Measurements from ENCODE around the gene DAGLA. TPM values are rescaled to one million over a fixed set of nuclear protein-coding genes. Genes with fewer than 3 reads are reported as not detected.

The DAGLA gene
- total RNA-seq, 1 experiment from 2014 or later = 3.1 TPM

DNA sequence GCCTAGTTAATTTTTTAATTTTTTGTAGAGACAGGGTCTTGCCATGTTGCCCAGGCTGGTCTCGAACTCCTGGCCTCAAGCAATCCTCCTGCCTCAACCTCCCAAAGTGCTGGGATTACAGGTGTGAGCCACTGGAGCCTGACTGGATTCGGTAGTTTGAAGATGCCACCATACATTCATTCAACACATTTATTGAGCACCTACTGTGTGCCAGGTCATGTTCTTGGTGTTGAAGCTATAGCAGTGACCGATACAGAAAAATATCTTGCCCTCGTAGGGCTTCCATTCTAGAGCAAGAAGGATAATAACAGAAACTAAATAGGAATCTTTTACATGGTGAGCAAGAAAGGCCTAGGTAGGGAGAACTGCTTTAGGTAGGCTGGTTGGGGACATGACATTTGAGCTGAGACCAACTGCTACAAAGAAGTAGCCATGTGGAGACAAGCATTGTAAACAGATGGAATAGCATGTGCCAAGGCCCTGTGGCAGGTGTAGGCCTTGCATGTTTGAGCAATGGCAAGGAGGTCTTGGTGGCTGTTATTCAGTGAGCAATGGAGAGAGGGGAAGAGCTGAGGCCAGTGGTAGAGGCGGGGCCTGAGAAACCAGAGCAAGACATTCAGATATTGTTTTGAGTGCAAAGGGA is 70.6 kb downstream of the DAGLA start:
- Mint-ChIP-seq H3K4me1 (peaks cover 15% of the 10 kb centered on the region), H3K36me3 (no peaks in the 10 kb centered on the region), H3K27ac (no peak overlapping the region), H3K4me3 (no peak overlapping the region; the same call in 1 of the 2 replicates), H3K27me3 (ENCODE audit: low read depth) (peaks cover 37% of the 10 kb centered on the region), H3K9me3 (no peaks in the 10 kb centered on the region)
- TF ChIP-seq SOX15 (CRISPR knock-in tag; IDR thresholded peaks at IDR 0.05) = no peak
- no peak for TF ChIP-seq E2F4 (CRISPR knock-in tag; IDR thresholded peaks at IDR 0.05; ENCODE audit: borderline replicate concordance, low read depth)
- TF ChIP-seq, protein P1, sequence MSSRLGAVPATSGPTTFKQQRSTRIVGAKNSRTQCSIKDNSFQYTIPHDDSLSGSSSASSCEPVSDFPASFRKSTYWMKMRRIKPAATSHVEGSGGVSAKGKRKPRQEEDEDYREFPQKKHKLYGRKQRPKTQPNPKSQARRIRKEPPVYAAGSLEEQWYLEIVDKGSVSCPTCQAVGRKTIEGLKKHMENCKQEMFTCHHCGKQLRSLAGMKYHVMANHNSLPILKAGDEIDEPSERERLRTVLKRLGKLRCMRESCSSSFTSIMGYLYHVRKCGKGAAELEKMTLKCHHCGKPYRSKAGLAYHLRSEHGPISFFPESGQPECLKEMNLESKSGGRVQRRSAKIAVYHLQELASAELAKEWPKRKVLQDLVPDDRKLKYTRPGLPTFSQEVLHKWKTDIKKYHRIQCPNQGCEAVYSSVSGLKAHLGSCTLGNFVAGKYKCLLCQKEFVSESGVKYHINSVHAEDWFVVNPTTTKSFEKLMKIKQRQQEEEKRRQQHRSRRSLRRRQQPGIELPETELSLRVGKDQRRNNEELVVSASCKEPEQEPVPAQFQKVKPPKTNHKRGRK (CRISPR knock-in tag; IDR thresholded peaks at IDR 0.05; ENCODE audit: borderline replicate concordance) = no peak
- peak; percentile 76; the same call in 1 of the 2 replicates for TF ChIP-seq GTF2I (CRISPR knock-in tag; conservative IDR thresholded peaks at IDR 0.05)
- ATAC-seq (no peak), DNase-seq (ENCODE audit: low spot score) (no peak)
- ChIA-PET CTCF (interaction anchor here (0.8 to 6.4 kb wide), 8 partner anchors 13 to 66 kb away, joined by 3 to 175 read pairs (median 26); partner anchors contain the start of genes FADS1, FEN1 and TMEM258), POLR2A (no interaction called here)

GRCh38 chr11:61751384-61751783 is 71.2 kb downstream of the DAGLA start:
- no peak for ATAC-seq
- POLR2A ChIA-PET = interaction anchor here (0.6 kb wide), 1 partner anchor 41 kb away, joined by 3 read pairs; the partner anchor contains the start of genes FEN1 and TMEM258
- peaks cover 37% of the 10 kb centered on the region for H3K27me3 Mint-ChIP-seq (ENCODE audit: low read depth)
- H3K4me1 Mint-ChIP-seq = peaks cover 22% of the 10 kb centered on the region
- no peak for DNase-seq (ENCODE audit: low spot score)
- H3K27ac Mint-ChIP-seq = no peak overlapping the region
- H3K36me3 Mint-ChIP-seq = no peaks in the 10 kb centered on the region
- H3K9me3 Mint-ChIP-seq = no peaks in the 10 kb centered on the region
- CTCF ChIA-PET = interaction anchor here (0.5 to 6.4 kb wide), 7 partner anchors 13 to 95 kb away, joined by 3 to 175 read pairs (median 6); partner anchors contain the start of genes FADS1, FEN1 and TMEM258
- no peak for TF ChIP-seq JAZF1 (CRISPR knock-in tag; IDR thresholded peaks at IDR 0.05)
- TF ChIP-seq NR2C2 (CRISPR knock-in tag; IDR thresholded peaks at IDR 0.05) = no peak
- no peak for TF ChIP-seq CREB1 (CRISPR knock-in tag; IDR thresholded peaks at IDR 0.05)
- no peak for TF ChIP-seq CDX4 (CRISPR knock-in tag; IDR thresholded peaks at IDR 0.05; ENCODE audit: borderline replicate concordance)
- no peak for TF ChIP-seq NFATC4 (CRISPR knock-in tag; IDR thresholded peaks at IDR 0.05)
- no peak for TF ChIP-seq RELA (CRISPR knock-in tag; IDR thresholded peaks at IDR 0.05; ENCODE audit: borderline replicate concordance)
- TF ChIP-seq, protein P2, sequence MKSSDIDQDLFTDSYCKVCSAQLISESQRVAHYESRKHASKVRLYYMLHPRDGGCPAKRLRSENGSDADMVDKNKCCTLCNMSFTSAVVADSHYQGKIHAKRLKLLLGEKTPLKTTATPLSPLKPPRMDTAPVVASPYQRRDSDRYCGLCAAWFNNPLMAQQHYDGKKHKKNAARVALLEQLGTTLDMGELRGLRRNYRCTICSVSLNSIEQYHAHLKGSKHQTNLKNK (CRISPR knock-in tag; IDR thresholded peaks at IDR 0.05) = no peak
- TF ChIP-seq NFE2L1 (CRISPR knock-in tag; IDR thresholded peaks at IDR 0.05) = no peak
- TF ChIP-seq GTF2I (CRISPR knock-in tag; conservative IDR thresholded peaks at IDR 0.05) = no peak
- no peak for TF ChIP-seq SP1 (CRISPR knock-in tag; conservative IDR thresholded peaks at IDR 0.05)
- no peak for TF ChIP-seq GABPB1 (CRISPR knock-in tag; IDR thresholded peaks at IDR 0.05)
- TF ChIP-seq, protein P3, sequence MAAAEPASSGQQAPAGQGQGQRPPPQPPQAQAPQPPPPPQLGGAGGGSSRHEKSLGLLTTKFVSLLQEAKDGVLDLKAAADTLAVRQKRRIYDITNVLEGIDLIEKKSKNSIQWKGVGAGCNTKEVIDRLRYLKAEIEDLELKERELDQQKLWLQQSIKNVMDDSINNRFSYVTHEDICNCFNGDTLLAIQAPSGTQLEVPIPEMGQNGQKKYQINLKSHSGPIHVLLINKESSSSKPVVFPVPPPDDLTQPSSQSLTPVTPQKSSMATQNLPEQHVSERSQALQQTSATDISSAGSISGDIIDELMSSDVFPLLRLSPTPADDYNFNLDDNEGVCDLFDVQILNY (CRISPR knock-in tag; IDR thresholded peaks at IDR 0.05) = no peak
- no peak for TF ChIP-seq E2F4 (CRISPR knock-in tag; IDR thresholded peaks at IDR 0.05; ENCODE audit: borderline replicate concordance, low read depth)
- TF ChIP-seq, protein P4, sequence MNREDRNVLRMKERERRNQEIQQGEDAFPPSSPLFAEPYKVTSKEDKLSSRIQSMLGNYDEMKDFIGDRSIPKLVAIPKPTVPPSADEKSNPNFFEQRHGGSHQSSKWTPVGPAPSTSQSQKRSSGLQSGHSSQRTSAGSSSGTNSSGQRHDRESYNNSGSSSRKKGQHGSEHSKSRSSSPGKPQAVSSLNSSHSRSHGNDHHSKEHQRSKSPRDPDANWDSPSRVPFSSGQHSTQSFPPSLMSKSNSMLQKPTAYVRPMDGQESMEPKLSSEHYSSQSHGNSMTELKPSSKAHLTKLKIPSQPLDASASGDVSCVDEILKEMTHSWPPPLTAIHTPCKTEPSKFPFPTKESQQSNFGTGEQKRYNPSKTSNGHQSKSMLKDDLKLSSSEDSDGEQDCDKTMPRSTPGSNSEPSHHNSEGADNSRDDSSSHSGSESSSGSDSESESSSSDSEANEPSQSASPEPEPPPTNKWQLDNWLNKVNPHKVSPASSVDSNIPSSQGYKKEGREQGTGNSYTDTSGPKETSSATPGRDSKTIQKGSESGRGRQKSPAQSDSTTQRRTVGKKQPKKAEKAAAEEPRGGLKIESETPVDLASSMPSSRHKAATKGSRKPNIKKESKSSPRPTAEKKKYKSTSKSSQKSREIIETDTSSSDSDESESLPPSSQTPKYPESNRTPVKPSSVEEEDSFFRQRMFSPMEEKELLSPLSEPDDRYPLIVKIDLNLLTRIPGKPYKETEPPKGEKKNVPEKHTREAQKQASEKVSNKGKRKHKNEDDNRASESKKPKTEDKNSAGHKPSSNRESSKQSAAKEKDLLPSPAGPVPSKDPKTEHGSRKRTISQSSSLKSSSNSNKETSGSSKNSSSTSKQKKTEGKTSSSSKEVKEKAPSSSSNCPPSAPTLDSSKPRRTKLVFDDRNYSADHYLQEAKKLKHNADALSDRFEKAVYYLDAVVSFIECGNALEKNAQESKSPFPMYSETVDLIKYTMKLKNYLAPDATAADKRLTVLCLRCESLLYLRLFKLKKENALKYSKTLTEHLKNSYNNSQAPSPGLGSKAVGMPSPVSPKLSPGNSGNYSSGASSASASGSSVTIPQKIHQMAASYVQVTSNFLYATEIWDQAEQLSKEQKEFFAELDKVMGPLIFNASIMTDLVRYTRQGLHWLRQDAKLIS (CRISPR knock-in tag; IDR thresholded peaks at IDR 0.05; ENCODE audit: borderline replicate concordance) = no peak
- H3K4me3 Mint-ChIP-seq = peak overlapping the region; percentile 56; the same call in 1 of the 2 replicates

Data from WTC11 (cell line).